Occipital lobe (tissue), 2 donors: ENCODE measurements around the gene STAU1. TPM values are rescaled to one million over a fixed set of nuclear protein-coding genes. Genes with fewer than 3 reads are reported as not detected.
"Not testable (repeated sequence)": the region's sequence is repeated elsewhere in the genome, so short reads cannot be mapped to it uniquely, and the experiment has no call there.

Experiments used
- DNase-seq: peaks from one replicate; lab custom pipeline; 2025; lab: John Stamatoyannopoulos, UW
- total RNA-seq: library from RNA; depleted of rRNA; stranded (reverse); fragments of >200 nt; gene quantifications from one replicate; pipeline ENCODE4 v1.2.3, GENCODE V29; 2014

STAU1 gene, protein sequence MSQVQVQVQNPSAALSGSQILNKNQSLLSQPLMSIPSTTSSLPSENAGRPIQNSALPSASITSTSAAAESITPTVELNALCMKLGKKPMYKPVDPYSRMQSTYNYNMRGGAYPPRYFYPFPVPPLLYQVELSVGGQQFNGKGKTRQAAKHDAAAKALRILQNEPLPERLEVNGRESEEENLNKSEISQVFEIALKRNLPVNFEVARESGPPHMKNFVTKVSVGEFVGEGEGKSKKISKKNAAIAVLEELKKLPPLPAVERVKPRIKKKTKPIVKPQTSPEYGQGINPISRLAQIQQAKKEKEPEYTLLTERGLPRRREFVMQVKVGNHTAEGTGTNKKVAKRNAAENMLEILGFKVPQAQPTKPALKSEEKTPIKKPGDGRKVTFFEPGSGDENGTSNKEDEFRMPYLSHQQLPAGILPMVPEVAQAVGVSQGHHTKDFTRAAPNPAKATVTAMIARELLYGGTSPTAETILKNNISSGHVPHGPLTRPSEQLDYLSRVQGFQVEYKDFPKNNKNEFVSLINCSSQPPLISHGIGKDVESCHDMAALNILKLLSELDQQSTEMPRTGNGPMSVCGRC
- 47.9 TPM for total RNA-seq

DNA sequence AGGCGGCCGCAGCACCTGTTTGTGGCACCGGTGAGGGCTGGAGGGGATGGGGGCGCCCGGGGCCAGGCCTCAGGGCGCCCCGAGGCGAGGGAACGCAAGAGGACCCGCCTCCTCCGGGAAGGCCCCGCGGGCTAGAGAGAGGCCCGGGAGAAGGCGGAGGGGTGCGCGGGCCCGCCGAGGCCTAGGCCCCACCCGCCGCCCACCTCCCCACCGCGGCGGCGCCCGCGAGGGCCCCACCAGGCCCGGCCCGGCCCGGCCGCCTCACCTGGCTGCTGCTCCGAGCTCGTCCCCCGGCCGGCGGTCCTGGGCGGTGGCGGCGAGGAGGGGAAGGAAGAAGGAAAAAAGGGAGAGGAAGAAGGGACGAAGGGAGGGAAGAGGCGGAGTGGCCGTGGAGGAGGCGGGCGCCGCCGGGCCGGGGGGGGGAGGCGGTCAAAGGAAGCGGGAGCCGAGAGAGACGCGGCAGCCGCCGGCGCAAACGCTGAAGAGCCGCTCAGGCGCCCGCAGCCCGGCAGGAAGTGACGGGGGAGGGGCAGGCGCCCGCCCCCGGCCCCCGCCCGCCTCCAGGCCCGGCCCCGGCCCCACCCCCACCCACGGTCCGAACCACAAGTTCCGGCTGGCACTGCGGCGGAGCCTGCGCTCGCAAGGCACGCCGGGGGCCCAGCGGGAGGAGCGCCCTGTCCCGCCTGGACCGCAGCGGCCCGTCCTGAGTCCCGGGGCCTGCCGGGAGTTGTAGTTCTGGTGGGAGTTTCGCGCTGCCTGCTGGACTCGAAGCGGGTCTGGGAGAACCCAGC is at the start of gene STAU1:
TSS of gene STAU1 (minus strand) at position 484 of the 791 bp plus-strand sequence. CDS start 22,133 bp downstream, outside the sequence.
- DNase-seq, result peak; percentile 96

DNA sequence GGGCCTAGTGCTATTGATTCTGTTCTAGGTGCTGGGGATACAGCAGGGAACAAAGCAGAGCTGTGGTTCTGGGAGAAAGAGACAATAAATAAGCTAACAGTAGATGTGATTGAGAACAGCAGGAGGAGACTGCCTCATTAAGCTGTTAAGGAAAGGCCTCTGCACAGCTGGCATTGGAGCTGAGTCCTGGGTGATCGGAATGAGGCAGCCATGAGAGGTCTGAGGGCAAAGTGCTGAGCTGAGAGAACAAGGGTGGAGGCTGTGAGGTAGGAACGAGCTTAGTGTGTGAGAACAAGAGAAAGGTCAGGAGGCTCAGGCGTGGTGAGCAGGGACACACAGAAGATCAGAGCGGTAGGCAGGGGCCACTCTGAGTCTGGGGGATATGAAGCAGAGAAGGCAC is 49.4 kb upstream of the STAU1 start:
- no peak for DNase-seq

DNA sequence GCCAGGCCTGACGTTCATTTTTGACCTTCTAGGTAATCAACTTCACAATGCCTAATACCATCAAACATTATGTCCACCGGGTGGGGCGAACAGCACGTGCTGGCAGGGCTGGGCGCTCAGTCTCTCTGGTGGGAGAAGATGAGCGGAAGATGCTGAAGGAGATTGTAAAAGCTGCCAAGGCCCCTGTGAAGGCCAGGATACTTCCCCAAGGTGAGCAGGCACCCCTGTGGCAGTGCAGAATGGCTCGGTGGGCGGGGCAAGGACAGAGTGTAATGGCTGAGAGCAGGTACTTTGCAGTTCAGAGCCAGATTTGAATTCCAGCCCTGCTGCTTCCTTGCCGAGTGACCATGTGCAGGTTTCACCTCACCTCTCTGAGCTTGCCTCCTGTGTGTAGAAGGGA is 48.2 kb upstream of the STAU1 start:
- no peak for DNase-seq

GRCh38 chr20:49234831-49235230 is 46.7 kb upstream of the STAU1 start:
- DNase-seq, result no peak

DNA sequence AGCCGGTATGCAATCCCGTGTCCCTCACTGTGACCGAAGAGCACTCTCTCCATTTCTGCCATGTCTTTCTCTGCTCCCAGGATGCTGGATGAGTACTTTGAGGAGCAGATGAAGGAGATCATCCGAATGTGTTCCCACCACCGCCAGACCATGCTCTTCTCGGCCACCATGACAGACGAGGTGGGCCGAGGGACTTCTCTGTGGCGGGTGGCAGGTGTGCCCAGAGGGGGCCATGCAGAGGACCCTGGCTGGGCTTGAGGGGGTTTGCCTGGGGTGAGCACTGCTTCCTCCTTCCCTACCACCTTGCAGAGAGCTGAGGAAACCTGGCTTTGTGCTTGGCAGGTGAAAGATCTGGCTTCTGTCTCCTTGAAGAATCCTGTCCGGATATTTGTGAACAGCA is 45.1 kb upstream of the STAU1 start:
- no peak for DNase-seq

- DNase-seq, result no peak
These were observed 43.3 kb upstream of the STAU1 start for GRCh38 chr20:49231471-49231870.

DNA sequence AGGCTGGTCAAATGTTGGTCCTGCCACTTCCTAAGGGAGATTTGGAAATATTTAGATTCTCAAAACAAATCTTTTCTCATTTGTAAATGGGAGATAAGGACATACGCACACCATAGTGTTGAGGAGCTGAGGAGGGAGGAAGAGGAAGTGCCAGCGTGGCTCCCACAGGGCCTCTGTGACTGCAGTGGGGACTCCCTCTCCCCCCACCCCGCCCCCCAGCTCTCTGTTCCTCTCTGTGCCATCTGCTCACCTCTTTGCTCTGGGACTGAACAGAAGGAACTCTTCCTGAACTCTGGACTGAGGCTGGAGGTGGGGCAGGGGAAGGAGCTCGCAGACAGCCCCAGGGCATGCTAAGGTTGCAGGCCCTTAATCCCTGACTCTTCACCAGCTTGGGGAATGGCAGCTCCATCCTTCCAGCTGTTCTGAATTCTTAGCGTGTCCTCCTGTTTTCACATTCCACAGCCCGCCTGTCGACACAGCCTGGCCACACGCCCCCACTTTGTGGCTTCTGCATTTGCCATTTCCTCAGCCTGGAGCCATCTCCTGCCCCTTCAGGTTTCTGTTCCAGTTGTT is 42.5 kb upstream of the STAU1 start:
- no peak for DNase-seq

- no peak for DNase-seq
These were observed 41.9 kb upstream of the STAU1 start for GRCh38 chr20:49230021-49230420.

DNA sequence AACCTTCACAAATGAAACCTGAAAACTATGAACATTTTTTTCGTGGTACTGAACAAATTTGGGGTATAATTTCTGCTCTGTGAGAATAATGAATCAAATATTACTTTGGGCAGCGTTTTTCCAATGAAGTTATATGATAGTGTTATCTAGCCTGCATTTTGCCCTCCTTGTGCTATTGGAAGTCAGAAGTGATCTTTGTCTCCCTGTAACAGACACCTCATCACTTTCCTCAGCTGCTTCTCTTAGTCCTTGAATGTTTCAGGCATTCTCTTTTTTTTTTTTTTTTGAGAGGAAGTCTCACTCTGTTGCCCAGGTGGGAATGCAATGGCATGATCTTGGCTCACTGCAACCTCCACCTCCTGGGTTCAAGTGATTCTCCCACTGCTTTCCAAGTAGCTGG is 41.2 kb upstream of the STAU1 start:
- no peak for DNase-seq

DNA sequence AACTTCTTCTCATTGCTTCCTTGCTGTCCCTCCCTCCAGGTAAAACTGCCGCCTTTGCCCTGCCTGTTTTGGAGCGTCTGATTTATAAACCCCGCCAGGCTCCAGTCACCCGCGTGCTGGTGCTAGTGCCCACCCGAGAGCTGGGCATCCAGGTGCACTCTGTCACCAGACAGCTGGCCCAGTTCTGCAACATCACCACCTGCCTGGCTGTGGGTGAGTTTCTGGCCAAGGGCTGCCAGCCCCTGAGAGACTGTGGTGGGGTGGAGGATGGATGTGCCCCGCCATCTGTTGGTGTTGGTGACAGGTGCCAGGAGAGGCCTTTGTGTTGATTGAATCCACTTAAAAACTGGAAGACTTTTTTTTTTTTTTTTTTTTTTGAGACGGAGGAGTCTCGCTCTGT is 40.5 kb upstream of the STAU1 start:
- DNase-seq, result no peak

GRCh38 chr20:49225896-49226295 is 37.8 kb upstream of the STAU1 start:
- DNase-seq, result no peak

DNA sequence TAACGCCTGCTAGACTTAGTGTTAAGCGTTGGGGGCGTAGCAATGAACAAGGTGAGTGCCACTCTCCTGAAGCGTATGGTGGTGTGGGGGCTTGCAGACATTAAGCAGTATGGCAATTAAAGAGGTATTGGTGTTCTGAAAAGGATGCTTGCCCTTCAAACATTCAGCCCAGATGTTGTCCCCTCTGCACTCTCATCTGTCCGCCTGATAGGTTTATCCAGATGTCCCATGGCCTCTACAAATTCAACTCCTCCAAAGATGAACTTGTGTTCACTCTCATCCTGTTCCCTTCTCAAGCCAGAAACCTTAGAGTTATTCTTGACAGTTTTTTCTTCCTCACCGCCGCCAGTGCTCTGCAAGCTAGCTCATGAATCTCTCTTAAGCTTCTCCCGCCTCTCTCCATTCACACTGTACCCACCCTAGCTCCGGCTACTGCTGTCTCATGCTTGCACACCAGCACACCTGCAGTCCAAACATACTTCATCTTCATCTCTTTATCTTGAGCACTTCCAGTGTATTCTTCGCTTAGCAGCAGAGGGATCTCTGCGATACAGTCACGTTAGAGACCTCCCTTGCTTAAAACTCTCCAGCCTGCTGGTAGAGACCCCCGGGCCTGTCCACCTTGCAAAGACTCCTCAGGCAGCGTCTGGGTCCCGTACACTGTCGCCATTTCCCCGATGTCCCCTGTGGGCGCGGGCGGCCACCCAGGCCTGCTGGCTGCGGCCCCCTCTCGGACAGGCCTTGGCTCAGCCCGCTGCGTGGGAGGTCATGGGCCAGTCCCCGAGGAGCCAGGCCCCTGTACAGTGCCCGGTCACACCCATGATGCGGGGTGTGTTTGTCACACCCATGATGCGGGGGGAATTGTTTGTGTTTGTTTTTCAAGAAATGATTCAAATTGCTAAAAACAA is 32.0 kb upstream of the STAU1 start:
- DNase-seq, result no peak

DNA sequence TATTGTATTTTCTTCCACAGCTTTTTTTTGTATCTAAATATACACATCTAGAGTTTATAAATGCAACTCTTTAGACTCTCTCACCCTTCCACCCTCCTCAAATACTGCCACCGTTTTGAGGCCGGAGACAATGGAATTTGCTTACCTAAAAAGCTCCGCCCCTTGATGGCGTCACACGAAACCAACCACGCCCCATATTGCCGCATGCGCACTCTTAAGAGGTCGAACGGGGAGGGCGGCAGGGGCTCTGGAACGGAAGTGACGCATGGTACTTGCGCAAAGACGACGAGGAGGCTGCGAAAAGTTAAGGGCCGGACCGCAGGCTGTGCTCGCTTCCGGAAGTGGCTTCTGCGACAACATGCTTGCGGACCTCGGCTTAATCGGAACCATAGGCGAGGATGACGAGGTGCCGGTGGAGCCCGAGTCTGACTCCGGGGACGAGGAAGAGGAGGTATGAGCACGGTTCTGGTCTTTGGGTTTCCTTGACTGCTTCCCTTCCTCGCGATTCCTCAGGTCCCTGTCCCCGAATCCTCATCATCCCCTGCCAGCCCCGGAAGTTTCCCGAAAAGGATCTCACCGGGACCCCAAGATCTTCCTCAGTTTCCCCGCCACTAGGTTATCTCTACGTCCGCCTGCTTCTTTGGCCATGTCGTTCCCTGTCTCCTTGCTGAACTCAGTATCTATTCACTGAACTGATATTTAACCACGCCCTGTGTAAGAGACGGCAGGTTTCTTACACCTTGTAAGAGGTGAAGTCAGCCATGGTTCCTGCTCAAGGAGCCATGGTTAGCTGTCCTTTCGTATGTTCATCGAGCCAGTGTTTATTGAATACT is 31.2 kb upstream of the STAU1 start, which contains the start of gene DDX27:
TSS of gene DDX27 (plus strand) at position 326 of the 833 bp plus-strand sequence. CDS start at position 359, 33 bp downstream.
- peak; percentile 95 for DNase-seq

DNA sequence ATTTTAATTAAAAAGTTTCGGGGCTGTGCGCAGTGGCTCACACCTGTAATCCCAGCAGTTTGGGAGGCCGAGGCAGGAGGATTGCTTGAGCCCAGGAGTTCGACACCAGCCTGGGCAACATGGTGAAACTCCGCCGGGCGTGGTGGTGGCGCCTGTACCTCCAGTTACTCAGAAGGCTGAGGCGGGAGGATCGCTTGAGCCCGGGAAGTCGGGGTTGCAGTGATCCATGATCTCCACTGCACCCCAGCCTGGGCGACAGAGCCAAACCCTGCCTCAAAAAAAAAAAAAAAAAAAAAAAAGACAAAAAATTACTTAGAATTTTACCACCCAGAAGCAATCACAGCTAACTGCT is 30.6 kb upstream of the STAU1 start:
- not testable (repeated sequence) for DNase-seq

- DNase-seq, result peak; percentile 79
These were observed 29.0 kb upstream of the STAU1 start for GRCh38 chr20:49216991-49217578.

GRCh38 chr20:49215232-49215631 is 27.1 kb upstream of the STAU1 start:
- DNase-seq, result no peak

GRCh38 chr20:49214571-49214970 is 26.4 kb upstream of the STAU1 start:
- DNase-seq, result no peak

- DNase-seq, result no peak
These were observed 22.6 kb upstream of the STAU1 start for GRCh38 chr20:49210757-49211110.

DNA sequence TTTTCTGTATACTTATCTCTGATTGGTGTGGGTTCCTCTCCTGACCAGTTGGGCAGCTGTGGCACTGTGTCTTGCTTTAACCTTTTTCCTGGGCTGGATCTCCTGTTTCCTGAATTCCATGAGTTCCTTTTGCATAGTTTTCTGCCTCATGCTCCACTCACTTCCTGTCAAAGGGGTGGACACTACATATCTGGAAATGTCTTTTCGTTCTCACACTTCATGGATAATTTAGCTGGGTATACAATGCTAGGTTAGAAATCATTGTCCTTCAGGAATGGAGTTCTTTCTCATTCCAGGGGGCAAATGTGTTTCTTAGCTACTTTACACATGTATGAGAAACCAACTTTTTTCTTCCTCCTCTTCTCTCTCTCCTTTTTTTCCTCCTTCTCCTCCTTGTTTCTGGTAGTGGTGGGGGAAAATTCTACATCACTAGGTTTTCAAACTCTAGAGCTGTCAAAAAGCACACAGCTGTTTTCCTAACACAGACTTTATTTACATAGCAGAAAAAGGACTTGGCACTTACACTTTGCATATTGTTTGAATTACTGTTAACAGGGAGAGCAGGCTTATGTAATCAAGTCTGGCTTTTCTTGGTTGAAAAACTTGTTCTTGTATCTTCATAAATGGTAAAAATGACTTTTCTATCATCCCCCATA is 22.1 kb upstream of the STAU1 start:
- no peak for DNase-seq
